Renal pelvis (tissue), 4 donors: ENCODE measurements around the gene KCNN2. TPM values are rescaled to one million over a fixed set of nuclear protein-coding genes. Genes with fewer than 3 reads are reported as not detected.

Experiments used
- DNase-seq: peaks from one replicate; pipeline ENCODE4 v3.0.0-alpha.2; 2013
- polyA plus RNA-seq, 3 donors: library from polyadenylated mRNA; unstranded; fragments of 120-200 nt; gene quantifications; one replicate each; pipeline ENCODE4 v1.2.1, GENCODE V29; 2013; ENCODE audit not compliant: insufficient read length in 3 of 3

The KCNN2 gene
- polyA plus RNA-seq, 3 donors: 3.1 to 6.1 (median 4.6) TPM

DNA sequence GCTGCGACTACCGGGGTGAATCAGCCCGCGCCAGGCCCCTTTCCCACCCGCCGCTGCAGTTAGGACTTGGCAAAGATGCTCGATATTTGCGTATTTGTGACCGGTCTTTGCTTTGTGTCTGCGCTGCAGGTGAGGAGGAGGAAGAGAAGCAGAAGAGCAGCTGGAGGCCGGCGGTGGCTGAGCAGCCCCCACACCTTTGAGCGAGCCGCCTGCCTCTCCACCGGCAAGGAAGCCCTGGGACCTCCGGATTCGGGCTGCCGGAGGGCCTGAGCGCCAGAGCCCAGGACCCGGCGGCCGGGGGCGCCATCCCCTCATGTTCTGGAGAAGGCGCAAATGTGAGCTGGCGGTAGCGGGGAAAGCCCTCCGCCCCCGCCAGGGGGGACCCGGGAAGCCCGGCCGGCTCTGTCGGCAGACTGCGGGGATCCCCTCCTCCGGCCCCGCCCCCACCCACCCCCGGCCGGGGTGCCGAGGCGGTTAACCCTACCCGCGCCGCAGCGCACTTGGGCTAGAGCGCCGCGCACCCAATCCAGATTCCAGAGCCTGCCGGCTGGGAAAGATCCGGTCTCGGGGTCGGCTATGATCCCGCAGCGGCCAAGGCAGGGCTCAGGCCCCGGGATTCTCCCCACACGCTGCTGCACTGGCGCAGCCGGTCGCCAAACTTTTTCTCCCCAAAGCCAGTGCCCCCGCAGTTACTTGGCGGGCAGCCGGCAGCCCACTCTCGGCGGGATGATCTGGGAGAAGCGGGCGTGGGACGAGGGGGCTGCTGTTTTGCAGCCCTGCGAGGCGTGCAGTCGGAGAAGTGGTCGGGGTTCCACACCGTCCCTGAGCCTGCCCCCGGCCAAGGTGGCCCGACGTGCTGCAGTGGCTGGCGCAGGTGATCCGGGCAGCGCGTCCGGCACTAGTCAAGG lies 800 bp upstream of the KCNN2 start:
- DNase-seq: peak; percentile 68

DNA sequence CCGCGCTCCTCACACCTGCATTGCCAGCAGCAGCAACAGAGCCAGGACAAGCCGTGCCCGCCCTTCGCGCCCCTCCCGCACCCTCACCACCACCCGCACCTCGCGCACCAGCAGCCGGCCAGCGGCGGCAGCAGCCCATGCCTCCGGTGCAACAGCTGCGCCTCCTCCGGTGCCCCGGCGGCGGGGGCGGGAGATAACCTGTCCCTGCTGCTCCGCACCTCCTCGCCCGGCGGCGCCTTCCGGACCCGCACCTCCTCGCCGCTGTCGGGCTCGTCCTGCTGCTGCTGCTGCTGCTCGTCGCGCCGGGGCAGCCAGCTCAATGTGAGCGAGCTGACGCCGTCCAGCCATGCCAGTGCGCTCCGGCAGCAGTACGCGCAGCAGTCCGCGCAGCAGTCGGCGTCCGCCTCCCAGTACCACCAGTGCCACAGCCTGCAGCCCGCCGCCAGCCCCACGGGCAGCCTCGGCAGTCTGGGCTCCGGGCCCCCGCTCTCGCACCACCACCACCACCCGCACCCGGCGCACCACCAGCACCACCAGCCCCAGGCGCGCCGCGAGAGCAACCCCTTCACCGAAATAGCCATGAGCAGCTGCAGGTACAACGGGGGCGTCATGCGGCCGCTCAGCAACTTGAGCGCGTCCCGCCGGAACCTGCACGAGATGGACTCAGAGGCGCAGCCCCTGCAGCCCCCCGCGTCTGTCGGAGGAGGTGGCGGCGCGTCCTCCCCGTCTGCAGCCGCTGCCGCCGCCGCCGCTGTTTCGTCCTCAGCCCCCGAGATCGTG lies 517 bp downstream of the KCNN2 start:
- DNase-seq: peak; percentile 12

DNA sequence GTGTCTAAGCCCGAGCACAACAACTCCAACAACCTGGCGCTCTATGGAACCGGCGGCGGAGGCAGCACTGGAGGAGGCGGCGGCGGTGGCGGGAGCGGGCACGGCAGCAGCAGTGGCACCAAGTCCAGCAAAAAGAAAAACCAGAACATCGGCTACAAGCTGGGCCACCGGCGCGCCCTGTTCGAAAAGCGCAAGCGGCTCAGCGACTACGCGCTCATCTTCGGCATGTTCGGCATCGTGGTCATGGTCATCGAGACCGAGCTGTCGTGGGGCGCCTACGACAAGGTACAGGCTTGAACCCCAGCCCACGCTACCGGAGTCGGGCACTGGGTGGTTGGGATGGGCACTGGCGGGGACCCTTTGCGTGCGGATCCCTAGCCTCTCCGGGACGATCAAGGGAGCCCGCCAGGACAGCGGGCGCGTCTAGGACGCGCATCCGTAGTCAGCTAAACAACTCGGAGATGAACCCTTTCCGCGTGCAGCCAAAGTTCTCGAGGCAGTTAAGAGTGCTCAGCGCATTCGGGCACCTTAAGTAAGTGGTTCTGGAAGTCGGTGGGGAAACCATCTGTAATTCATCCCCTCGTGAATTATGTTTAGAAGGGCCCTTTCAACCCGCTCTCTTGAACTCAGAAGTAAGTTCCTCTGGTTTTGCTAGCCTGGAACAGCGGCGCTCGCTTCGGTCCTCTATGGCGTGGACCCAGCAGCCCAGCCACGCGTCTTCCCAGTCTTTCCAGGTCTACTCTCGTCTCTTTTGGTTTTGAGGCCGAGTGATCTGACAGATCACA lies 1.3 kb downstream of the KCNN2 start:
- DNase-seq: peak; percentile 21

DNA sequence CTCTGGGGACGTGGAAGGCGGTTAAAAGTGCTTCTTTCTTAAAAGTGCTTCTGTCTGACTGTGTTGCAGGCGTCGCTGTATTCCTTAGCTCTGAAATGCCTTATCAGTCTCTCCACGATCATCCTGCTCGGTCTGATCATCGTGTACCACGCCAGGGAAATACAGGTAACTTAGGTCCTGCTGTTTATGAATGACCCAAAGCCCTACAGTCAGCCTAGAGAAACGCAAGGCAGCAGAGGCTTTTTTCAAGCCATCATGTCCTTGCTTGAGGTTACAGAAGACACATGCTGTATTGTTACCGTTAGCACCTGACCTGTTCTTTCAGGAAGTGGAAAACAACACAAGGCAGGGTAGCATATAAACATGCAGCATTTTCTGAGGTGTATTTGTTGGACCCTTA lies 2.0 kb downstream of the KCNN2 start:
- DNase-seq: no peak

DNA sequence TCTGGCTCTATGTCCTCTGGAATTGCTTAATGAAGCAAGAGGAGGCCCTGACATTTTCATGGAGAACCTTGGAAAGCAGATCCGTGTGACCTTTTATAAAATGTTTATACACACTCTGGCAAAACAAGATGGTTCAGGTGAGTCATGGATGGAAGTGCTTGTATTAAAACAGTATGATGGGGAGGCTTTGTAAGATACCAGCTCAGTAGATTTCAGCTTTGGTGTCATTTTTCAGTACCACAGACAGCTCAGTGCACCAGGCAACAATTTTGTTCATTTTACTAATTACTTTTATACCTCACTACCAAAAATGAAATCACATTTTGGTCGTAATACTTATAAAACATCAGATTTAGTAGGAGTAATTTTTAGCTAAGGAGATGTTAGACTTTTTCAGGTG lies 5.2 kb downstream of the KCNN2 start:
- DNase-seq: no peak

DNA sequence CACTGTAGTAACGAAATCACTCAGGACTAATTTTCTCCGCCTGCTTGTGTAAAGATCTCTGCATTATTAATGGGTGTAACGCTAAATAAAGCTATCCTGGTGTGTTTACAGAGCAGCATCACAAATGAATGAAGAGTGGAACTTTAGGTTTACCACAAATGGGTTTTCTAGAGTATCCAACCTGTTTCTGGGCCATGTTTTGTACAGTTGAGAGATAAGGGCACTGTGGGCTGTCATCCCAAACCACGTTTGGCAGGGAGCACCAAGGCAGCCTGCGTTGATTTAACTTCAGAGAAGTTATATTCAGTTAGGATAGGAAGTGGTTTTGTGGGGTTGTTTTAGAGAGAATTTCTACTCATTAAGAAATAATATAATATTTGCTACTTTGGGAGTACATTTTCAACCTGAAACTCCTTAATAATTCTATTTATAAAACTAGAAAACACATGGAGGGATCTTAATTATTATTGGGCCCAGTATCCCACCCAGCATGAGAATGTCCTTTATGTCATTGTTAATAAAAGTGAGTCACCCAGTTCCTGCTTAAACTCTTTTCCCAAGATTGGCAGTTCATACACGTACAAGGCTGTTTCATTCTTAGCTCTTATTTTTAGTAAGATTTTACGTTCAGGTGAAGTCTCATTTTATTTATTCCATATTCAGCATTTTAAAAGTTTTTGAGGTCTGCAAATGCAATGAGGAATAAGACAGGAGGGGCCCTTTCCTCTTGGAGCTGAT lies 8.0 kb downstream of the KCNN2 start:
- DNase-seq: no peak

DNA sequence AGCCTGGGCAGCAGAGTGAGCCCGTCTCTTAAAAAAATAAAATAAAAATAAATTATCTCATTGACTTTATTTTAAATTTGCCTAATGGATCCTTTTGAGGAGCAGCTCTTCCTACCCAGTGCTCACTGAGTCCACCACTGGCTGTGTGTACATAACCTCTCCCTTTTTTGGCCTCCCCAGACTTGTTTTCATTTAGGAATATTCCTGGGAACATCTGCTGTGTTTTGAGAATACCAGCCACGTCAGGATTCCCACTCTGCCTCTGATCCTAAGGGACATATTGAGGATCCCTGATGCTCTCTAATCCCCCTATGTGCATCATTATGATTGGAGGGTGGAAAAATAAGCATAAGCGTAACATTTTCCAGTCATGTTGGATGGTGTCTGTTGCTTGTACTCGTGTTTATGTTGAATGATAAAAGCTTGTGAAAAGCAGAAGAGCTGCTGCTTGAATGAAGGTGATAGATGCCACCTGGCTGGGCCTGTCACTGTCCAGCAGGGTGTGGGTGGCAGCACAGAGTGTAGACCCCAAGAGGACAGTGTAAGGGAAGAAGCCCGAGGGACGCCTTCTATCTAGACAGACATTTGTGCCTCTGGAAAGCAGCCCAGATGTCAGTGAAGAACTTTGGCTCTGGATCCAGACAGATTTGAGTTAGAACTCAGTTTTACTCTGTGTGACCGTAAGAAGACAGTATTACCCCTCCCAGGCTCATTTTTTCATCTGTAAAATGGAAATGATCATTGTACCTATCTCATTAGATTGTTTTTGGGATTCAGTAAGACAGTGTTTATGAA lies 15.4 kb downstream of the KCNN2 start:
- no peak for DNase-seq

DNA sequence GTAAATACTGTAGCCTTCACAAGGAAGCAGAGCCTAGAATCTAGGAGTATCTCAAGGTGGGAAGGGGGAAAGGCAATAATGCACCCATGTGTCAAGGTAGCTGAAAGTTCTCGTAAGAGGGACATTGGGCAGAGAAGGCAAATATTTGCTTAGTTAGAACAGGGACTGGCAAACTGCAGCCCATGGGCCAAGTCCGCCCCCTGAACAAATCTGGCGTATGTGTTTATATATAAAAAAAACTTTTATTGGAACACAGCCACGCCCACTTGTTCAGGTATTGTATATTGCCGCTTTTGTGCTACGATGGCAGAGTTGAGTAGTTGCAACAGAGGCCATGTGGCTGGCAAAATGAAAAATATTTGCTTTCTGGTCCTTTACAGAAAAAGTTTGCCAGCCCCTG lies 16.1 kb downstream of the KCNN2 start:
- no peak for DNase-seq

DNA sequence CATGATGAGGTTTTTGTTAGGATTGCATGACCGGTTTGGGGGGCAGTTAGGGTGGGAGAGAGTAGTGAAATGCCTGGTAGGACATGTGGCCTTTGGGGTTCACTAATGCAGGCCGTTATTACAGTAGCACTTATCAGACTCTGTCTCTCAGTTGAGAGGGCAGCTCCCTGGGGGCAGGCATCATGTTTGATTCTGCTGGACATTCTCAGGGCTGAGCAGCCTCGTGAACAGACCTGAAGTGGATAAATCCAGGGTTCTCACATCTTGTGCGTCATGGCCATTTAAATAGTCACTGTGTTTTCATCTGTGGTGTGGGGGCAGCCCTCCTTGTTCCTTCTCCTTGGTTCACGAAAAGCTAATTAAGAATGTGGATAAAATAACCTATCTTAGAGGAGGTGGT lies 18.9 kb downstream of the KCNN2 start:
- DNase-seq: no peak

DNA sequence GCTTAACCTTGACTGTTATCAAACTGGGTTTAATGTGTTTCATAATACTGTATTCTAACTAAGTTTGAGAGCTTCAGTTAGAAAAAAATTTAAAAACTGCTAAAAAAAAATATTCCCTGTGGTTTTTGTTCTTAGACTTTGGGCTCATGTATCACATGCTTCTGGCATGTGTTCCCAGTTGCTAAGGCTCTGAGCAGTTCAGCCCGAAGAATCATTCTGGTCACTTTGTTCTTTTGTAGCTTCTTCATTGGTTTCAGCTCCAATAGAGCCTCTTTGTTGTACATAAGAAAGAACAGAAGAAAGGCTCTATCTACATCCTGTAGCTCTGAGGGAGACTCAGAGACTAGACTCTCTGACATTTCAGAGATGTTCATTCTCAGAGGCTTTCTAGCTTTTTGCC lies 25.6 kb downstream of the KCNN2 start:
- no peak for DNase-seq

DNA sequence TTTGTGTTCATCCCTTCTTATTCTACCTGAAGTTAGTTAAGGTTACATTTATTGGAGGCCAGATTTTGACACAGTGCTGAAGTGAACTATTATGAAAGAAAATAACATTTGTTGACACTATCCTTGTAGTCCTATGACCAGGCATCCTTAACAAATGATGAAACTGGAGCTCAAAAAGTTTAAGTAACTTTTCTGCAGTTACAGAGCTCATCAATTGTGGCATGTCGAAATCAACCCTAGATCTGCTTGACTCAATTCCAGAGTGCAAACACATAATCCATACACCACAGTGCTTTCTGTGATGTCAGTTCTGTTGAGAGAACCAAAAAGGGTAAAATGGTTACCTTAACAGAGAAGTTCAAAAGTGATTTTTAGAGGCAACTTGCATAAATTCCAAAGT lies 28.6 kb downstream of the KCNN2 start:
- DNase-seq: no peak

DNA sequence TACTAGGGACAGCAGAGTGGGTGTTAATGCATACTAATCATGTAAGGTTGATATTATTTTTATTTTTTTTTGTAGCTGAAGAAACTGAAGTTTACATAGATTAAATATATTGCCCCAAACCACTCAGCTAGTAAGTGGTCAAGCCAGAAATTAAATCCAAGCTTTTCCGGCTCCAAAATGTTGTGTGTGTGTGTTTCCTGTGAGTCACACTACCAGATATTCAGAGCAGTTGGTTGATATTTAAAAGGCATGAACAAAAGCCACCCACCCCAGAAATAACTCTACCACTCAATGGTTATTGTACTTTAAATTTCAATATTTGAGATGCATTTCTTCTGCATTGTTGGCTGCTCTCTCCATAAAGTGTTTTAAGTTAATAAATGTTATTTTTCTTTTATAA lies 29.5 kb downstream of the KCNN2 start:
- DNase-seq: no peak

DNA sequence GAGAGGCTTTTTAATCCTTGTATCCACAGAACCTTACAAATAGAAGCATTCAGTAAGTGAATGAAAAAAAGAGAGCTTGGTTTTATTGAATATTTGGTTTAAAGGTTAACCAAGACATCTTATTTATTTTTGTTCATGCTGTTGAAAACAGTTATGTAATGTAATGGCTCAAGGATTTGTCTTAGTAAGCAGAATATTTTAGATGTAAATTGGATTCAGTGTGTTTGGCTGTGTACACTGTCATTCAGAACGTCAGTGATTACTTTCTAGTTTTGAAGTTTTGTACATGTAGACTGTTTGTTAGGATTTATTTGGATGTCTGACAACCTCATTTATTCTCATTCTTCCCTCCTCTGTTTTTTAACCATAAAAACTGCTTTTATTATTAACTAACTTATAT lies 31.3 kb downstream of the KCNN2 start:
- DNase-seq: no peak

DNA sequence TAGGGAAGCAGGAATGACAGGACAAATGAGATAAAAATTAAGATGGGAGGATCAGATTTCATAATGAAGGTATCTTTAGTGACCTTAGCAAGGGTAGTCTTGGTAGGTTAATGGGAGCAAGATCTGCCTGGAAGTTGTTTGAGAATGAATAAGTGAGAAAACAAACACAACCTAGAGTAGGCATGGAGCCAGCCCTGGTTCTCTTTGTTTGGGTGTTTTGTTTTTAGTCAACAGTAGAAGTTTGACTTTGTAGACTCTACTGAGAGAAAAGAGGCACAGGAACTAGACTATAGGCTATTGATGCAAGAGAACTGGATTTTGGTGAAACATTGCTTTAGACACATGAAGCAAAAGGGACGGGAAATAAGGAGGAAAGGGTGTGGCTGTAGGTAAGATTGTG lies 40.3 kb downstream of the KCNN2 start:
- no peak for DNase-seq

DNA sequence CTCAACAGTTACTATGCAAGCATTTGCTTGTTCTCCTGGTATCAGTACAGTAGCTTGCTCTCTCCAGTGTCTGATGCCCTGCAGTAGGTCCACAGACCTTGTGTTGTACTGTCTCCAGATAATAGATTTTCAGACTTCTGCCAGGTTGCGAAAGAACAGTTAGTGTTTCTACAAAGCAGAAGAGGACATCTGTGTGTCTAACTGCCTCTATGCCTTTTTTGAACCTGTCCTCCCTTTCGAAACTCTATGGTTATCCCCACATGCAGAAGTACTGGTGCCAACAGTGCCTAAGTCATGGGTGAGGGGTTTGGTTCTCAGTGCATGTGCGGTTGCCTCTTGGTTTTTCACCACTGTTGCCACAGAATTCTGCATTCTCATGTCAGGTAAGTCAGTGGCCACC lies 45.9 kb downstream of the KCNN2 start:
- no peak for DNase-seq

DNA sequence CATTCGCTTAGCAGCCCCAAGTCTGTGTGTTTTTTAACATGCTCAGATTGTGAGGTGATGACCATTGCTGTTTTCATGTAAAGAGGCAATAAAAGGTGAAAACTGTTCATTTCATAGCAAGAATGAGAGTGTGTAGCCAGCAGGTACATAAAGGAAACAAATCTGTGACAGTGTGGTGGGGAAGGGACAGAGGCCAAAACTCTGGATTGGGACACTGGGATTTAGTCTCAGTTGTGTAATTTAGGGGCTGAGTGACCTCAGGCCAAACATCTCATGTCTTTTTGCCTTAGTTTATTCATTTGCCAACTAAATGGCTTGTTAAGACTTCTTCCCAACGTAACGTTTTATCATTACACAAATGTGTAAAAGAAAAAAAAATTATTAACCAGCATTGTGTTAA lies 47.0 kb downstream of the KCNN2 start:
- no peak for DNase-seq

DNA sequence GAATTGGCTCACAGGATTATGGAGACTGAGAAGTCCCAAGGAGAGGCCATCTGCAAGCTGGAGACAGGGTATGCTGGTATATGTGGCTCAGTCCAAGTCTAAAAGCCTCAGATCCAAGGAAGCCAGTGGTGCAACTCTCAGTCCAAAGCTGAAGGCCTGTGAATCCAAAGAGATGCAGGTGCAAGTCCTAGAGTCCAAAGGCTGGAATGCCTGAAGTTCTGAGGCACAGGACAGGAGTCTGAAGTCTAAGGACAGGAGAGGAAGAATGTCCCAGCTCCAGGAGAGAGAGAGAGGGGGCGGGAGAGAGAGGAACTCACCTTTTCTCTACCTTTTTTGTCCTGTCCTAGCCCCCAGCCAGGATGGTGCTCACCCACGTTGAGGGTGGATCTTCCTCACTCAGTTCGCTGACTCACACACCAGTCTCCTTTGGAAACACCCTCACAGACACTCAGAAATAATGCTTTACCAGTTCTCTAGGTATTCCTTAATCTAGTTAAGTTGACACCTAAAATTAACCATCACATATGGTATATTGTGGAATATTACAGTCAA lies 49.6 kb downstream of the KCNN2 start:
- DNase-seq: no peak

DNA sequence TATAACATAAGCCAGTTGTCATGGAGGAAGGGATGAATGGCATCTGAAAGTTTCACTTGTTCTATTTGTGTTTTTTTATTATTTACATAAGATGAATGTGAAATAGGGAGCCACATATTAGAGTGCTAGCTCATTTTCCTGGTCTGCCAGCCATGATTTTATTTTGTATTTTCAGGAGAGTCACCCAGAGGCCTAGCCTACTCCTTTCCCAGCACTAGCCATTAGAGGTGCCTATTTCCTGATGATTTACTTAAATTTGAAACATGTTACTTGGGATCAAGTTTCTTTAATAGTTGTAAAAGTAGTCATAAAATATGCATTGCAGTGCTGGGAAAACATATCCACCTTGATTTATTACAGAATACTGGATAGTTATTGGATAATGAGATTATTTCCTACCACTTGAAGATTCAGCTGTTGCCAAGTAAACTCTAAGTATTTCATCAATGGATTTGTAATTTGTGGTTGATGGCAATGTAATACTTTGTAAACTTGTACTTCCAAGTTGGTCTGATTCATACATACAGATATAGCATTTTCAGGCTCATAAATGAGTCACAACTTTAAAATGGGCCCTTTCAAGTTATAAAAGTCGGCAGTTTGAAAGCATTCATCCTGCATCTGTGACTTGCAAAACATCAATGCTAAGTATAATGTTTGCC lies 50.8 kb downstream of the KCNN2 start:
- DNase-seq: no peak

DNA sequence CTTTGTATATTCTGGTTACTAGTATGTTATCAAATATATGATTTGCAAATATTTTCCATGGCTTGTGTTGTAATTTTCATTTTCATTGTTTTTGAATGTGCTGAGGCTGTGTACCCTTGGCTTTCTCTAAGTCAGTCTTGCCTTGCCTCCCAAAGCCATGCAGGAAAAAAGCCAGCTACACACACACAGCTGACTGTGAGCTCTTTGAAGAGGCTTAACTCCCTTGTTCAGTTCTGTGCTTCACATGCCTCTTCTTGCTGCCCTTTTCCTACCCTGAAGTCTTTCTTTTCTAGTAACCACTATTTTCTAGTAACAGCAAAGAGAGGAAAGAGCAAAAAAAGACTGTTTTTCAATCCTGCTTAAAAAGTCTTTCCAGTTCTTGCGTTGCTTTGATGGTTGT lies 53.9 kb downstream of the KCNN2 start:
- DNase-seq: no peak

DNA sequence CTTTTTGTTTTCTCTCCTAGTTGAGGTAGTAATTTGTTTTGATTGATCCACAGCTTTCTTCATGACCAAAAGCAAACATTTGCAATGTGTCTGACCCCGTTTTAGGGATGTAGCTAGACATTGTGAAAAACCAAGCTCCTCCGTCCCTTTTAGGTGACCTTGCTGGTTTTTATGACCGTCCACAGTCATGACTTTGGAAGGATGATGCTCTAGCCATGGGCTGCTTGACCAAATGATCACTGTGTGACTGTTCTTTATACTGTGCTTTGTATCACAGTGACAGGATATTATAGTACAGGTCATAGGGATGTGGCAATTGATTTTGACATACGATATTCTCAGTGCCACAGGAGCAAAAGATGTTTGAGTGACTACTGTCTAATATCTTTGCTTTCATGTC lies 54.4 kb downstream of the KCNN2 start:
- DNase-seq: no peak
